HG03432 (cell line): ENCODE data around the gene CTAG1A.
A peak's percentile ranks its signal among the peaks of the same experiment; 100 is the strongest.
"Not testable (repeated sequence)": the region's sequence is repeated elsewhere in the genome, so short reads cannot be mapped to it uniquely, and the experiment has no call there.

ENCODE experiments used
- ATAC-seq: cut with Tn5 transposase; IDR thresholded peaks from one replicate; pipeline ENCODE4 v1.9.1; 2021; ENCODE audit warnings: mild to moderate bottlenecking, moderate library complexity; ENCODE audit not compliant: unreplicated experiment

CTAG1A gene

DNA sequence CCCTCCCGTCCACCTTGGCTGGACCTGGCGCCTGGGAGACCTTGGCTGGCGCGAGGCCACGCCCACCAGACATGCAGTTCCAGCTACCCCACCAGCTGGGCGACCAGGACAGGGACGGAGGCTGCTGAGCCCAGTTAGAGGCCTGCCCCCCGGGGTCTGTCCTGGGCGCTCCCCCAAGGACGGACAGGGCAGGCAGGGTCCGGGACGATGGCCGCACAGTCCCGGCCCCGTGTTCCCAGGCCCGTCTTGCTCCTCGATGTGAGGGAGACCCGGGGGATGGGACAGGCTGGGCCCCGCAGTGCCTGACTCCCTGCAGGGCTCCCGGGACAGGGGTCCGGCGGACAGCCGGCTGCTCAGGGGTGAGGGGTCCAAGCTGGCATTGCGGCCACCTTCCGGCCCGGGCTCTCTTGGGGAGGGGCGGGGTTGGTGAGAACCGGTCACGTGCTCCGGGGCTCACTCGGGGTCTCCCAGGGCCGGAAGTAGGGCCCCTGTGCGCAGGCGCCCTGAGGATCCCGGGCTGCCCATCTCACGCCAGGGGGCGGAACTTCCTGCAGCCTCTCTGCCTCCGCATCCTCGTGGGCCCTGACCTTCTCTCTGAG lies at the start of gene CTAG1A:
TSS of gene CTAG1A (plus strand) at position 549 of the 599 bp plus-strand sequence. CDS start 74 bp downstream, outside the sequence.
- not testable (repeated sequence) for ATAC-seq

DNA sequence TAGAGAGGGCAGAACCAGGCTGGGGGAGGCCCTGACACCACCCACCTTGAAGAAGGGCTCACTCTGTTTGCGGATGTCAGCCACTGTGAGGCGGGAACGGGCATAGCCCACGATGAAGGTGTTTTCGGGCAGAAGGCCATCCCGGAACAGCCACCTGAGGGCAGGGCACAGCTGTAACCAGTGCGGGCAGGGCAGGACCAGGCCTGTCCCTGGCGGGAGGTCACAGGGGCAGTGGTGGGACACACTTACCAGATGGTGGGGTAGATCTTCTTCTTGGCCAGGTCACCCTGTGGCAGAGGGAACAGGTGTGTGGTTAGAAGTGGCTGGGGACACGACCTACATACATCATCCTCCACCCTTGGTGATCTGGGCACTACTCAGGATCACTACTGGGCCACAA lies 49.0 kb upstream of the CTAG1A start:
- ATAC-seq, result no peak

DNA sequence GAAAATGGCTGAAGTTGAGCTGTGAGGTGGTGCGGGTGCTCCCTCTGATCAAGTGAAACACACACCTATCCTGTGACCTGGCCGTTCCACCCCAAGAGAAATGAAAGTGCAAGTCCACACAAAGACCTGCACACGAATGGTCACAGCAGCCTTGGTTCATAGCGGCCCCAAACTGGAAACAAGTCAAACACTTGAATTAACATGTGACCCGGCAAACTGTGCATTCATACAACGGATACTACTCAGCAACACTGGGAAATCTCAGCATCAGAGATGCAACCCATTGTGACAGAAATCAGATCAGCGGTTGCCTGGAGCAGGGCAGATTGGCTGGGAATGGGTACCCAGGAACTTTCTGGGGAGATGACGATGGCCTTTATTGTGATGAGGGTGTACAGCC lies 45.9 kb upstream of the CTAG1A start:
- ATAC-seq, result no peak

DNA sequence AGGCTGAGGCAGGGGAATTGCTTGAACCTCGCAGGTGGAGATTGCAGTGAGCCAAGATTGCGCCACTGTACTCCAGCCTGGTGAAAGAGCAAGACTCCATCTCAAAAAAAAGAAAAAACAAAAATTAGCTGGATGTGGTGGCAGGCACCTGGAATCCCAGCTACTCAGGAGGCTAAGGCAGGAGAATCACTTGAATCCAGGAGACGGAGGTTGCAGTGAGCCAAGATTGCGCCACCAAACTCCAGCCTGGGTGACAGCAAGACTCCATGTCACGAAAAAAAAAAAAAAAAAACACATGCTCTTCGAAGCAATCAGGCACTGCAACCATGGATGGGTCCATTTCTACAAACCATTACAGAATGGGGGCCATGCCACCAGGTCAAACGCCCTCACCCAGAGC lies 44.6 kb upstream of the CTAG1A start:
- not testable (repeated sequence) for ATAC-seq

DNA sequence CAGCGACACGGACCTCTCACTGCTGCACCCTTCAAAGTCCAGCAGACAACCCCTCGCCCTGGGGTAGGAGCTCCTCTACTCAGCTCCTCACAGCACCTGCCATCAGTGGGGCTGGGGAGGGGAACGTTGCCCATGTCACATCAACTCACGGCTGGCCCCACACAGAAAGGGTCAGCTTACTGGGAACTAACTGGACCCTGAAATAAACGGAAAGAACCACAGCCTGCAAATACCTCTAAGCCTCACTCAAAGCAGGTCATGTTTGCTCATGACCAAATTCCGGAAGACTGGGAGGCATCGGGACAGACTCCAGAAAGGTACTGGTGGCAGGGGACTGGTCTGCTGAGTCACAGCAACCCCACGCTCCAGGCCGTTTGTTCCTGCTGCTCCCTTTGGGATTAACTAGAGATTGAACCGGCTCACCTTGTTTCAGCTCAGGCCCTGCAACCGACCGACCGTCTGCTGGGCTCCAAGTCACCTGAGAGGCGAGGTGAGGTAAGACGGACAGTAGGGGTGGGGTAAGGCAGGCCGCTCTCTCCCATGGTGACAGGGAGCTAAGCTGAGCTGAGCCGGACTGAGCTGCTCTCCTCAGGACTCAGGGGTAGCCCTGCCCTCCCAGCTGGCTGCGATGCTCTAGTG lies 43.9 kb upstream of the CTAG1A start:
- ATAC-seq, result no peak

DNA sequence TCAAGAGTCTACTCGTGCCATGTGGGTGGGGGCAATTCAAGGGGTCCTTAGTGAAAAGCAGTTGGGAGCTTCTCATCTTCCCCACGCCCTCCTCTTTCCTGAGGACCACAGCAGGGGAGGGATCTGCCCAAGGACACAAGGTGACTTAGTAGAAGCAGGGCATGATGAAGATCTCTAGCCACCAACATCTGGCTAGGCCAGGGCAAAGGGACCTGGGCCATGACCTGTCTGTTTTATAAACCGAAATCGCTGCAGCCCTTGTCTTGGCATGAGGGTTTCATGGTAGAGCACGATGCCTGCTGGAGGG lies 43.4 kb upstream of the CTAG1A start:
- no peak for ATAC-seq

DNA sequence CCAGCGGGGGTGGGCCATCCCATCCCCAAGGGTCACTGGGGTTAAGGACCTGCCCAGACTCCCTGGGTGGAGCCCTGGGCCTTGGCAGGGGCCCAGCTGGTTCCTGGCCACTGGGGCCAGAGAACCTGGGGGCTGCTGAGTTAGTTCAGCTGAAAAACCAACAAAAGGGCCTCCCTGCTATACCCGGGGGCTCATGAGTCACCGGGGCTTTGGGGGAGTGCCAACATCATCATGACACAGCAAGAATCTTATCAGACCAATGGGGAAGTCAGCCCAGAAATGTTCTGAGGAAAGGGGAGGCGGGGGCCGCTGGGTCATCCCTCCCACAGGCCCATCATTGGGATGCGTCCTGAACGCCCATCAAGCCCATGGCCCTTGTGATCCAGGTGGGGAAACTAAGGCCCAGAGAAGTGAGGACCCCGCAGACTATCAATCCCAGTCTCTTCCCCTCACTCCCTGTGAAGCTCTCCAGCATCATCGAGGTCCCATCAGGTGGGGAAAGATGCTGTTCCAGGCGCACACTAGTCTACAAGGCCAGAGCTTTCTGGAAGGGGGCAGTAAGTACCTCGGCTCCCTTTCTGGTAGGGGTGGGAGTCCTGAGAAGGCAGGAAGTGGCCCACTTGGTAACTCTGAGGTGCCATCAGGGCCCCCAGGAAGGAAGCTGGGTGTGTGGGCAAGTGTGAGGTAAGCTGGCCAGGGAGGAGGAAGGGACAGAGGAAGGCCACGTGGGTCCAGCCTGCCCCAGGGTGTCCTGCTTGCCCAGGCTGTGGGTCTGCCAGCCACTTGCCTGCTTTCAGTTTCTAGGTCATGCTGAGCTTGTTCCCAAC lies 42.8 kb upstream of the CTAG1A start:
- ATAC-seq, result no peak

DNA sequence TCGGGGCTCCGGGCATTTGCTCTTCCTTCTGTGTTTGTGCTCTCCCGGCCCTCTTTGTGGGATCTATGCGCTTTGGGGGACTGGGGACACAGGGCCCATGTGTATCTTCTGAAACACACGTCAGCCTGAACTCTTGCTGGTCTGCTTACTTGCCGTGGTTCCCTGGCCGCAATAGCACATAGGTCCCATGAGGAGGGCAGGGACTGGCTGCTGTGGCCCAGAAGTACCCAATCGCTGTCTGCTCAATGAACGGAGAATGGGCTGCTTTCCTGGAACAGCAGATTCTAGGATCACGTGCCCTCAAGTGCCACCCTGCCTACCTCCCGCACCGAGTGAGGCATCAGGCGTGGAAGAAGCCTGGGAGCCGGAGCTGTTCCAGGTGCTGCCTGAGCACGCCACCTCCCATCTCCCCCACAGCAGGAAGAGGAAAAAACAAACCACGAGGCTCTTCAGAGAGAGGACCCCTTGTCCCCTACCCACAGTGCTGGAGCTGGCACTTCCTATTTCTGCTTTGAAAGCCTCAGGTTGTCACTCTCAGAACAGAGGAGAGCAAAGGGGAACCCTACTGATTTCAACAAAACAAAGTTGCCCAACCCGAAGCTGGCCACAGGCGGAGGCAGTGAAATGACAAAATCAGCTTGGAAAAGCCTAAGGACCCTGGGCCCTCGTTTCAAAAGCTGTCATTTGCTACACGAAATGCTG lies 42.1 kb upstream of the CTAG1A start:
- ATAC-seq, result no peak

DNA sequence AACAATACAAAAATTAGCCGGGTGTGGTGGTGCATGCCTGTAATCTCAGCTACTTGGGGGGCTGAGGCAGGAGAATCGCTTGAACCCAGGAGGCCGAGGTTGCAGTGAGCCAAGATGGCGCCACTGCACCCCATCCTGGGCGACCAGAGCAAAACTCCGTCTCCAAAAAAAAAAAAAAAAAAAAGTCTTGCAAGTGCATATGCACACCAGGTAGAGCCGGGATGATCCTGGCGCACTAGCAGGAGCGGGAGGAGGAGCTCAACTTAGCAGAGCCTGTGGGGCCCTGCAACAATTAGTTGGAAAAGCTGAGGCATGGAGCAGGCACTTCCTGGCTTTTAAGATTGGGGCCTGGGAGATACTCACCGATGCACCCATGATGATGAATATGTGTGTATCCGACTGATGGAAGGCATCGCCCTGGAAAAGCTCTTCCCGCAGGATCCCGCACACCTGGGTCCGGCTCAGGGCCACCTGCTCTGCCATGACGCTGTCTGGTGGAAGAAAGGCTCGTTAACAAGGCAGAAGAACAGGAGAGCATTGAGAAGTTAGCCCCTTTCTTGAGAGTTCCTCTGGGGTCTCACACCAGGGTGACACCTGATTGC lies 39.2 kb upstream of the CTAG1A start:
- no peak for ATAC-seq

DNA sequence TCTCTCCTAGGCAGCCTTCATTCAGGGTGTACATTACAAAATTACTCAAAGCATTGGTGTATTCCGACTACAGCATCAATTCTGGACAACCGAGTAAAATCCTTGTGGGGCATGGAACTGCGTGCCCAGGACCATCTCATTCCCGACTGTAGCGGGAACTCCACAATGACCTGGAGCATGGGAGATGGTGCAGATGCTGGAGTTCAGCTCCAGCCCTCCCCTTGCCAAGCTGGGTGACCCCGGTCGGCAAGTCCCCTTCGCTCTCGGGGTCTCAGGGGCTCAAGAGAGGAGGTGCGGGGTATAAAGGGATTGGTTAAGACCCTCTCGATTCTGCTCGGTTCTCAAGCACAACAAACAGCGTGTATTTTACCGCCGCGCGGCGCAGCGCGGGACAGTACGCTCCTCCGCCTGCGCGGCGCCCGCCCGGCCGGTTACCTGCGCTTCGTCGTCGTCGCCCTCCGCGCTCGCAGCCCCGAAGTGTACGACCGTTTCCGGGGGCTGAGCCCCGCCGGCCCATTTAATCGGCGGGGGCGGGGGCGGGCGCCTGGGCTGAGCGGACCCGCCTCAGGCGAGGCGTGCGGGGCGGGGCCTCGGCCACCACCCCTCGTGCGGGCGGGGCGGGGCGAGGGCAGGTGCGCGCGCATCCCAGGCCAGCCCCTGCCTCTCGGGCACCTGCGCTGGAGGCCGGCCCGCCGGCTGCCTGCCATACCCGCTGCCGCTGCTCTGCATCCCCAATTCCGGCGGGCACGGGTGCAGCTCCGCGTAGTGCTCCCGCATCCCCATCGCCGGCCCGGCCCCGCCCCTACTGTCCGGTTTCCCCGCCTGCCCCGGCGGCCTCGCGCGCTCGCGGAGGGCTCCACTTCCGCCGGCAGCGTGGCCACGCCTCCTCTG lies 38.3 kb upstream of the CTAG1A start, which contains the start of gene G6PD:
TSS of gene G6PD (minus strand) at position 493 of the 891 bp plus-strand sequence. CDS start 691 bp downstream, outside the sequence.
- ATAC-seq, result peak; percentile 51

DNA sequence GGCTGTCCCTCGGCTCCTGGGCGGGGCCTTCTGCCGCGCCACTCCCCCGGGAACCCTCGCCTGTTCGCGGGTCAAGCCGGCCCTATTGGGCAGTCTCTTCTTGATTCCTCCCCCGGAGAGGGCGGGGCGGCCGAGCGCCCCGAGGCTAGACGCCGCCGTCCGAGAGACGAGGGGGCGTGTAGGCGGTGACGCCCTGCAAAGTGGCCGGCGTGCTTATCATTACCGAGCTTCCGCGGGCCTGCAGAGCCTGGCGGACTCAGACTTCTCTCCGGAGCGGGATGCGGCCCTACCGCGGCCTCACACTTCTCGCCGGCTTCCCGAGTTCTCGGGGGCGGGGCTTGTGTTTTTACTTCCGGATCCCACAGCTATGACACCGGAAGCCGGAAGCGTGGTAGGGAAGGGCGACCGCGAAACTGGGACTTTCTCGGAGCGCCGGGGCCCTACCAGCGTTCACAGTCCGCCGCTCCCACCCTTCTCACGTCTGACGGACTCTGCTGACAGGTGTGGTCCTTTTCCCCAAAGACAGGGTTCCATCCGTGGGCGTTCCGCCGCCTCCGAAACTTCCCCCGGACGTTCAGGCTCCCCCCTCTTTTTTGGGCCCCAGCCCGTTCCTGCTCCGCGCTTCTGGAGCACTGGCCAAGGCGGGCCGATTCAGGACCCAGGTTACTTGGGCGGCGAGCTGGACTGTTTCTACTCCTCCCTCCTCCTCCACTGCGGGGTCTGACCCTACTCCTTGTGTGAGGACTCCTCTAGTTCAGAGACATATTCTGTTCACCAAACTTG lies 37.5 kb upstream of the CTAG1A start, which contains the start of gene IKBKG:
TSS of gene IKBKG (plus strand) at position 376 of the 783 bp plus-strand sequence. CDS start 4,383 bp downstream, outside the sequence.
- peak; percentile 85 for ATAC-seq

DNA sequence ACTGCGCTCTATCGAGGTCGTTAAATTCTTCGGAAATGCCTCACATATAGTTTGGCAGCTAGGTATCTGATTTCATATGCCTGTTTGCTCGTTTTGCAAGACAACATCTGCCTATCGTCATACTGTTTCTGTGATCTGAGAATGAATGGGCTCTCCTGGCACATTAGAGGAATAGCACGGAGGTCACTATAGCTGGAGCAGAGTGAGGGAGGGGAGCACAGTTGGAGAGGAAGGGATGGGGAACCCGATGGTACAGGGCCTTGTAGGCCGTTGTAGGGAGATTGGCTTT lies 37.0 kb upstream of the CTAG1A start:
- ATAC-seq, result no peak

DNA sequence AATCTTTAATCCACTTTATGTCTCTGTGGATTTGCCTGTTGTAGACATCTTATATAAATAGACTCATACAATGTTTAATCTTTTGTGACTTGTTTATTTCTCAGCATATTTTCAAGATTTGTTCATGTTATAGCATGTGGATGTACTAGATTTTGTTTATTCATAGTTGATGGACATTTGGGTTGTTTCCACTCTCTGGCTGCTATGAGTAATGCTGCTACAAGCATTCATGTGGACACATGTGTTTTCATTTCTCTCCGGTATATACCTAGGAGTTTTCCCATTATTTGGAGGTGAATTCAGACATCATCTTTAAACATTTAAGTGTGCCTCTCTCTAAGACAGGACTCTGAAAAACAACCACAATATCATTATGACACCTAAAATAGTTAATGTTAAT lies 35.2 kb upstream of the CTAG1A start:
- no peak for ATAC-seq

DNA sequence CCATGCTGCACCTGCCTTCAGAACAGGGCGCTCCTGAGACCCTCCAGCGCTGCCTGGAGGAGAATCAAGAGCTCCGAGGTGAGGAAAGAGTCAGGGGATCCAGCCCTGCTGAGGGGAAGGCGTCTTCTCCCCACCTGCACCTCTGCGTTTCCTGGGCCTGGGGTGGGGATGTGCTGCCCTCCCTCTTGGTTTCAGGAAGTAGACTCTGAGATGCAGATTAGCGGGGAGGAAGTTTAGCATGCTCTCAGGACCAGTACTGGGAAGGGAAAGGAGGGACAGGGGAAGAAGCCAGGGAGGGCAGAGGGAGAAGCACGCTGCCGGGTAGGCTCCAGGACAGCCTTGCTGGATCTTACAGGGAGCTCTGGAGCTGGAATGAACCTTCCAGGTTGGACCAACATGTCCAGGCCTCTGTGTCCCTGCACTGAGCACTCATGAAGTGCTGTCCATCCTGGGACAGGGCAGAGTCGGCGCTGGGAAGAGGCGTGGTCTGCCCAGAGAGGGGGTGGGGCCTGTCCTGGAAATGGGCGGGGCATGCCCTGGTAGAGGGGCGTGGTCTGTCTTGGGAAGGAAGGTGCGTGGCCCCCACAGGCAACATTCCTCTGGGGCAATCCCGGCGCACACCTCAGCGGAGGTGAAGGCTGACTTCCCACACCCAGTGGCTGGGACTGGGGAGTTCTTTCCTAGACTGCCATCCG lies 32.7 kb upstream of the CTAG1A start:
- not testable (repeated sequence) for ATAC-seq

DNA sequence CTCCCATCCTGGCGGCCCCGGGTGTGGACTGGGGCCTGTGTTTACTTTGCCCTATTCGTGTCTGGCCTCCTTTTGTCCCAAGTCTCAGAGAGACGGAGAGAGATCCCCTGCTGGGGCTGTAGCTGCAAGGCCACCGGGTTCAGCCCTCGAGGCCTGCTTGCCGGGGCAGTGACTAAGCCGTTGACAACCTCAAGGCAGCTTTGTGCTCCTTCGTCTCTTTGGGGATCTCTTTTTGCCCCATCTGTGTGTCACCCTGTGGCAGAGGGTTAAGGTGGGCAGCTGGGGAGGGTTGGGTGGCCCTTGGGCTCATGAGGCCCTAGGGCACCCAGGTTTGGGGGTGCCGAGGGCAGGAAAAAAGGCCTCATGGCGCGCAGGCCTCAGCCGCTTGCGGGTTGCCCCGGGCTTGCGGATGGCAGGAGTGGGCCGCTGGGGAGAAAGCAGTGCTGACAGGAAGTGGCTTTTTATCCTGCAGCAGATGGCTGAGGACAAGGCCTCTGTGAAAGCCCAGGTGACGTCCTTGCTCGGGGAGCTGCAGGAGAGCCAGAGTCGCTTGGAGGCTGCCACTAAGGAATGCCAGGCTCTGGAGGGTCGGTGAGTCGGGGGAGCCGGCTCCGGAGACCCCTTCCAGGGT lies 26.8 kb upstream of the CTAG1A start:
- not testable (repeated sequence) for ATAC-seq

DNA sequence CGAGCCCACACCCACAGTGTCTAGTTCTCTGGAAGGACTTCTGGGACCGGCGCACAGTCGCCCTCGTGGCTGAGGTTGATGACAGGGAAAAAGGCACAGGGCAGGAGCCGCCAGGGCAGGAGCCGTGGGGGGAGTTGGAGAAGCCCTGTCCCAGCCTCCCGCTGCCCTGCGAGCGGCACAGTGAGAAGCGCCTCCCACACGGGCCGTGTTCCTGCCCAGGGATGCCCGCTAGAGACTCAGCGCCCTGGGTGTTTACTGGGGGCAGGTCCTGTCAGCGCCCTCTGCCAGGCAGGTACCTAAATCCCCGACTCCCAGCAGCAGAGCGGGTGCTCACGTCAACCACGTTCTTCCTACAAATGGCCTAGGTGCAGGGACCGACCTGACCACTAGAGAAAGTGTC lies 26.0 kb upstream of the CTAG1A start:
- ATAC-seq, result not testable (repeated sequence)

DNA sequence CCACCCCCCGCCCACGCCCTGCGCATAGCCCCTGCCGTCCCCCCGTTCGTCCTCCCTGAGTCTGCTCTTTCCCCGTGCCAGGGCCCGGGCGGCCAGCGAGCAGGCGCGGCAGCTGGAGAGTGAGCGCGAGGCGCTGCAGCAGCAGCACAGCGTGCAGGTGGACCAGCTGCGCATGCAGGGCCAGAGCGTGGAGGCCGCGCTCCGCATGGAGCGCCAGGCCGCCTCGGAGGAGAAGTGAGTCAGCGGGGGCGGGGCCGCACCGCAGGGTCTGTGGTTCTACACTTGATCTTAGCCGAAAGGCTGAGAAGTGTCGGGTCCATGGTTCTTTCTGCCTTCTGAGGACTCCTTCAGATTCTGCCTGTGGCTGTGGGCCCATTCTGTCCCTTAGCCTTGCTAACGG lies 24.6 kb upstream of the CTAG1A start:
- not testable (repeated sequence) for ATAC-seq

DNA sequence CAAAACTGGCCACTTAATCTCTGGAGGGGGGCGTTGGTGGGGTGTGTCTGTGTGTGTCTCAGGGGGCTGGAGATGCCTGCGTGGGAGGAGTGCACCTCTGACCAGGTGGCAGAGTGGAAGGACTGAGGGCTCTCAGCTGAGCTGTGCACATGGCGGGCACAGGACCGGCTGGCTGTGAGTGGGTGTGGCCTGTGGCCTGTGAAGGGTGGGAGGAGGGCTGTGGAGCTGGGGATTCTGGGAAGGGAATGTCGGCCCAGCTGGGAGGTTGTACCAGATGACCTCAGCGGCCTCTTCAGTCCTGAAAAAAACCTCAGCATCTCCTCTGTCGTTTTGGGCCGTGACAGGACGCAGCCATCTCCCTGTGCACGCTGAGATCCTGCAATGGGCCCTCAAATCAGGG lies 22.6 kb upstream of the CTAG1A start:
- not testable (repeated sequence) for ATAC-seq
